OCI-LY1 (cell line): ENCODE results near the gene HAGH.

ENCODE experiments used
- H2AFZ ChIP-seq: fragments of 200-600 bp; sonication (generic), shearing (Covaris generic); 2 replicates; pipeline ENCODE4 v1.6.0; 2014; ENCODE audit warnings: antibody characterized with exemption, mild to moderate bottlenecking, low read length
- H3F3A ChIP-seq: fragments of 200-600 bp; sonication (generic), shearing (Covaris generic); 2 replicates; pipeline ENCODE4 v1.6.0; 2014; ENCODE audit warnings: mild to moderate bottlenecking, antibody characterized with exemption, low read length, moderate library complexity; ENCODE audit not compliant: insufficient read depth
- H3K27ac ChIP-seq: fragments of 200-600 bp; sonication (generic); 2 replicates; pipeline ENCODE4 v1.5.1; 2014; ENCODE audit warnings: low read length, mixed run types, mild to moderate bottlenecking, low read depth; ENCODE audit not compliant: poor library complexity, severe bottlenecking
- H3K27me3 ChIP-seq: fragments of 200-600 bp; sonication (generic); 2 replicates; pipeline ENCODE4 v1.6.0; 2014; ENCODE audit warnings: antibody characterized with exemption, mild to moderate bottlenecking, low read length, moderate library complexity; ENCODE audit not compliant: insufficient read depth
- H3K36me3 ChIP-seq: fragments of 200-600 bp; sonication (generic); 2 replicates; pipeline ENCODE4 v1.6.1; 2014; ENCODE audit warnings: mild to moderate bottlenecking, antibody characterized with exemption, low read length, moderate library complexity, mixed read lengths; ENCODE audit not compliant: insufficient read depth
- H3K4me1 ChIP-seq: fragments of 200-600 bp; sonication (generic); 2 replicates; pipeline ENCODE4 v1.5.1; 2014; ENCODE audit warnings: mild to moderate bottlenecking, low read length, moderate library complexity; ENCODE audit not compliant: insufficient read depth, severe bottlenecking
- H3K4me2 ChIP-seq: fragments of 200-600 bp; sonication (generic), shearing (Covaris generic); 2 replicates; pipeline ENCODE4 v1.6.1; 2014; ENCODE audit warnings: low read length
- H3K4me3 ChIP-seq: fragments of 200-600 bp; sonication (generic); 2 replicates; pipeline ENCODE4 v1.5.1; 2014; ENCODE audit warnings: low read length, low read depth, mild to moderate bottlenecking, mixed read lengths; ENCODE audit not compliant: poor library complexity, severe bottlenecking
- H3K79me2 ChIP-seq: fragments of 200-600 bp; shearing (Covaris generic); 2 replicates; pipeline ENCODE4 v1.6.1; 2016; ENCODE audit warnings: mixed run types, low read length, mixed read lengths; ENCODE audit not compliant: insufficient read depth
- H3K9ac ChIP-seq: fragments of 200-600 bp; sonication (generic), shearing (Covaris generic); 2 replicates; pipeline ENCODE4 v1.6.1; 2014; ENCODE audit warnings: mild to moderate bottlenecking, low read length, mixed read lengths
- H3K9me2 ChIP-seq: fragments of 200-600 bp; sonication (generic), shearing (Covaris generic); 2 replicates; pipeline ENCODE4 v1.6.1; 2014; ENCODE audit warnings: low read depth, mild to moderate bottlenecking, low read length, mixed read lengths
- H3K9me3 ChIP-seq: fragments of 200-600 bp; shearing (Covaris generic); 2 replicates; pipeline ENCODE4 v1.6.1; 2014; ENCODE audit warnings: low read length, mixed read lengths
- H4K20me1 ChIP-seq: fragments of 200-600 bp; sonication (generic), shearing (Covaris generic); 2 replicates; pipeline ENCODE4 v1.6.0; 2016; ENCODE audit warnings: mild to moderate bottlenecking, low read length; ENCODE audit not compliant: insufficient read depth
- CTCF ChIP-seq: fragments of 200-600 bp; sonication (generic), shearing (Covaris generic); IDR thresholded peaks from 2 replicates; pipeline ENCODE4 v1.5.1; 2017; ENCODE audit warnings: mild to moderate bottlenecking, antibody characterized with exemption, low read length, moderate library complexity, mixed read lengths
- EZH2 ChIP-seq: fragments of 200-600 bp; sonication (generic), shearing (Covaris generic); IDR thresholded peaks from 2 replicates; pipeline ENCODE4 v1.8.0; 2017; ENCODE audit warnings: borderline replicate concordance, mixed run types, mild to moderate bottlenecking, antibody characterized with exemption, low read length, moderate library complexity, mixed read lengths

Gene HAGH

GRCh38 chr16:1760911-1761310 lies 65.7 kb downstream of the HAGH start:
- Histone ChIP-seq H3K79me2 (no peaks in the 10 kb centered on the region), H3K4me2 (no peak overlapping the region), H4K20me1 (no peaks in the 10 kb centered on the region), H3K27ac (no peak overlapping the region), H2AFZ (no peak overlapping the region), H3K27me3 (no peaks in the 10 kb centered on the region), H3K36me3 (peaks cover 54% of the 10 kb centered on the region), H3K4me1 (no peaks in the 10 kb centered on the region), H3K4me3 (no peak overlapping the region), H3F3A (no peaks in the 10 kb centered on the region), H3K9me2 (no peaks in the 10 kb centered on the region), H3K9ac (no peak overlapping the region), H3K9me3 (no peaks in the 10 kb centered on the region)
- no peak for TF ChIP-seq EZH2
- no peak for TF ChIP-seq CTCF

GRCh38 chr16:1759511-1759910 lies 67.1 kb downstream of the HAGH start:
- H3K27ac ChIP-seq, result no peak overlapping the region
- H2AFZ ChIP-seq, result no peak overlapping the region
- H3K79me2 ChIP-seq, result no peaks in the 10 kb centered on the region
- no peaks in the 10 kb centered on the region for H3K27me3 ChIP-seq
- no peaks in the 10 kb centered on the region for H3K4me1 ChIP-seq
- no peak overlapping the region for H3K9ac ChIP-seq
- no peaks in the 10 kb centered on the region for H4K20me1 ChIP-seq
- no peak overlapping the region for H3K4me2 ChIP-seq
- H3F3A ChIP-seq, result no peaks in the 10 kb centered on the region
- H3K36me3 ChIP-seq, result peaks cover 49% of the 10 kb centered on the region
- H3K4me3 ChIP-seq, result no peak overlapping the region
- no peaks in the 10 kb centered on the region for H3K9me2 ChIP-seq
- H3K9me3 ChIP-seq, result no peaks in the 10 kb centered on the region
- no peak for TF ChIP-seq EZH2
- no peak for TF ChIP-seq CTCF

GRCh38 chr16:1758923-1759322 lies 67.7 kb downstream of the HAGH start:
- Histone ChIP-seq H3F3A (no peaks in the 10 kb centered on the region), H3K4me1 (no peaks in the 10 kb centered on the region), H2AFZ (no peak overlapping the region), H3K27ac (no peak overlapping the region), H3K4me2 (no peak overlapping the region), H3K36me3 (peaks cover 49% of the 10 kb centered on the region), H3K9ac (no peak overlapping the region), H3K9me3 (no peaks in the 10 kb centered on the region), H3K9me2 (no peaks in the 10 kb centered on the region), H3K4me3 (no peak overlapping the region), H4K20me1 (no peaks in the 10 kb centered on the region), H3K27me3 (no peaks in the 10 kb centered on the region), H3K79me2 (no peaks in the 10 kb centered on the region)
- no peak for TF ChIP-seq CTCF
- TF ChIP-seq EZH2, result no peak
